OCI-LY1 (cell line): ENCODE measurements around the gene NSUN6.

Experiments used
- EZH2 ChIP-seq: fragments of 200-600 bp; sonication (generic), shearing (Covaris generic); IDR thresholded peaks from 2 replicates; pipeline ENCODE4 v1.8.0; 2017; ENCODE audit warnings: borderline replicate concordance, mixed run types, mild to moderate bottlenecking, antibody characterized with exemption, low read length, moderate library complexity, mixed read lengths
- TF ChIP-seq, protein P1 (sequence below): fragments of 200-600 bp; sonication (generic), shearing (Covaris generic); IDR thresholded peaks from 2 replicates; pipeline ENCODE4 v1.5.1; 2017; ENCODE audit warnings: mild to moderate bottlenecking, antibody characterized with exemption, low read length, moderate library complexity, mixed read lengths

DNA sequence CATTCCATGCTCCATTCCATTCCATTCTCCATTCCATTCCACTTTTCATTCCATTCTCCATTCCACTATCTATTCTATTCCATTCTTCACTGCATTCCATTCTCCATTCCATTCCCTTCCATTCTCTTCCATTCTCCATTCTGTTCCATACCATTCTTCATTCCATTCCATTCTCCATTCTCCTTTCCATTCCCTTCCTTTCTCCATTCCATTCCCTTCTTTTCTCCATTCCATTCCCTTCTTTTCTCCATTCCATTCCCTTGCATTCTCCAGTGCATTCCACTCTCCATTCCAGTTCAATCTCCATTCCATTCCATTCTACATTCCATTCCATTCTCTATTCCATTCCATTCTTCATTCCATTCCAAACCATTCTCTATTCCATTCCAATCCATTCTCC lies 80.3 kb downstream of the NSUN6 start:
- TF ChIP-seq, protein P1, sequence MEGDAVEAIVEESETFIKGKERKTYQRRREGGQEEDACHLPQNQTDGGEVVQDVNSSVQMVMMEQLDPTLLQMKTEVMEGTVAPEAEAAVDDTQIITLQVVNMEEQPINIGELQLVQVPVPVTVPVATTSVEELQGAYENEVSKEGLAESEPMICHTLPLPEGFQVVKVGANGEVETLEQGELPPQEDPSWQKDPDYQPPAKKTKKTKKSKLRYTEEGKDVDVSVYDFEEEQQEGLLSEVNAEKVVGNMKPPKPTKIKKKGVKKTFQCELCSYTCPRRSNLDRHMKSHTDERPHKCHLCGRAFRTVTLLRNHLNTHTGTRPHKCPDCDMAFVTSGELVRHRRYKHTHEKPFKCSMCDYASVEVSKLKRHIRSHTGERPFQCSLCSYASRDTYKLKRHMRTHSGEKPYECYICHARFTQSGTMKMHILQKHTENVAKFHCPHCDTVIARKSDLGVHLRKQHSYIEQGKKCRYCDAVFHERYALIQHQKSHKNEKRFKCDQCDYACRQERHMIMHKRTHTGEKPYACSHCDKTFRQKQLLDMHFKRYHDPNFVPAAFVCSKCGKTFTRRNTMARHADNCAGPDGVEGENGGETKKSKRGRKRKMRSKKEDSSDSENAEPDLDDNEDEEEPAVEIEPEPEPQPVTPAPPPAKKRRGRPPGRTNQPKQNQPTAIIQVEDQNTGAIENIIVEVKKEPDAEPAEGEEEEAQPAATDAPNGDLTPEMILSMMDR: no peak
- TF ChIP-seq EZH2: no peak
